Right renal pelvis (tissue), 4 donors: ENCODE results near the gene OR2S2. TPM values are rescaled to one million over a fixed set of nuclear protein-coding genes. Genes with fewer than 3 reads are reported as not detected.
"Not testable (repeated sequence)": the region's sequence is repeated elsewhere in the genome, so short reads cannot be mapped to it uniquely, and the experiment has no call there.

Experiments
- DNase-seq, 4 donors: peaks; one replicate each; pipeline ENCODE4 v3.0.0-alpha.2; 2013; ENCODE audit warnings: low read depth in 4 of 4, low spot score in 3 of 4, missing footprints in 1 of 4
- polyA plus RNA-seq, 4 donors: library from polyadenylated mRNA; unstranded; fragments of 120-200 nt; gene quantifications; one replicate each; pipeline ENCODE4 v1.2.1, GENCODE V29; 2013; ENCODE audit not compliant: insufficient read length in 4 of 4

OR2S2 gene
- not detected for polyA plus RNA-seq

- DNase-seq, result no peak
These were observed at the start of gene OR2S2 for GRCh38 chr9:35958104-35958837. OR2S2 (minus strand) TSS chr9:35958154; CDS start chr9:35958098, 56 bp downstream.

- no peak for DNase-seq
These were observed 49.4 kb upstream of the OR2S2 start for GRCh38 chr9:36007316-36007708.

DNA sequence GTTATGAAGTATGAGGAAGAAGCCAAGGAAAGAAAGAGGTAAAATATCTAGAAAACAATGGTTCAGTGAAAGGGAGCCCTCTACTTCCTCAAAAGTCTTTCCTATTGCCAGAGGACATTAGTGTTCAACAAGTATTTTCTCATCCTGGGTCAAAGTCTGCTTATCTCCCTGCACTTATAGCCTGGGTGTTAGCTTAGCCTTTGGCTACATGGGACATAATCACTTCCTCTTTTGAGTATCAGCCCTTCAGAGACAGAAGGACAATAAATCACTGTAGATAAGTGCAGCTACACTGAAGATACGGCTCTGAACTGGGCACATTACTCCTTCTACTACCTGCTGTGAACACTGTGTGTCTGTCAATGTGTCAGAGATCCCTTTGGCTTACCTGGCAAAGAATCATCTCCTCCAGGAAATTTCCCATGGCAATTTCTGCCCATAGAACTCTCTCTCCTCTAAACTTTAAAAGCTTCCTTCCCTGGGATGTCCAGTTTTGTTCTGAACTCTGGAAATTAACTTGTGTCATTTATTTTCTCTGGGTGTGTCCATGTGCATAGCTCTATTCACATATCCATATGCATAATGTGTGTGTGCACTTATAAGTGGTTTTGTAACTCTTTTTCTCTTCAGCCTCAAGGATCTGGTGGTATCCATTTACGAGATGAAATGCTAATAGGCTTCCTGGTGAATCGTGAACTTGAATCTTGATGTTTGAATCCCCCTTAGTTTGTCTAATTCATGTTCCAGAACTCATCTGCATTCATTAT is 48.8 kb upstream of the OR2S2 start:
- no peak for DNase-seq

- DNase-seq, result no peak
These were observed 47.9 kb upstream of the OR2S2 start for GRCh38 chr9:36005891-36006290.

- DNase-seq, result no peak
These were observed 40.4 kb upstream of the OR2S2 start for GRCh38 chr9:35998333-35998732.

- not testable (repeated sequence) for DNase-seq
These were observed 39.1 kb upstream of the OR2S2 start for GRCh38 chr9:35997016-35997415.

DNA sequence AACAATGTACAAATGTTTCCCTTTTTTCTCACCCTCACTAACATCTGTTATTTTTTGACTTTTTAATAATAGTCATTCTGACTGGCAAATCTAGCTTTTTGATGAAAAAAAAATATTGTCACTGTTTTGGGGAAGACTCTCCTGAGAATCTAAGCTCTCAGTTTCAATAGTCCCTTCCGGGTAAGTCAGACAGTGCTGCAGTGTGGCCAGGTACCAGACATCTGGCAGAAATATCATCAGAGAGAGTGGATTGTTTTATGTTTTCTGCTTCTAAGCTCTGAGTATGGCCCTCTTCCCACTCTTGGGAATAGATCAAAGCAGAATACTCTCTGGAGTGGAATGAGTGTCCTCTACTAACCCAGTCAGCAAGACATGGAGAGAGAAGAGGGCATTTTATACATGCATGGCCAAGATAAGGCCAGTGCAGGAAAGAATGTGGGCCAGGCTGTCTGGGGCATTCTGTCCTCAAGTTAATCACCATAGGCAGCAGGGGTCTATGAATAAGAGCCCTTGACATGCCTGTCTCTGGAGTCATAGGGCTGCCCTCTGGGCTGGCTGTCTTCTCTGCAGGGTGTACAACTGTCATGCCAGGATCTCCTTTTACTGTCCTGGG is 38.5 kb upstream of the OR2S2 start:
- DNase-seq, result no peak

GRCh38 chr9:35994959-35995358 is 37.0 kb upstream of the OR2S2 start:
- DNase-seq, result no peak

- no peak for DNase-seq
These were observed 36.2 kb upstream of the OR2S2 start for GRCh38 chr9:35993976-35994720.

- not testable (repeated sequence) for DNase-seq
These were observed 35.2 kb upstream of the OR2S2 start for GRCh38 chr9:35993136-35993535.

GRCh38 chr9:35990155-35990554 is 32.2 kb upstream of the OR2S2 start:
- DNase-seq, result no peak

DNA sequence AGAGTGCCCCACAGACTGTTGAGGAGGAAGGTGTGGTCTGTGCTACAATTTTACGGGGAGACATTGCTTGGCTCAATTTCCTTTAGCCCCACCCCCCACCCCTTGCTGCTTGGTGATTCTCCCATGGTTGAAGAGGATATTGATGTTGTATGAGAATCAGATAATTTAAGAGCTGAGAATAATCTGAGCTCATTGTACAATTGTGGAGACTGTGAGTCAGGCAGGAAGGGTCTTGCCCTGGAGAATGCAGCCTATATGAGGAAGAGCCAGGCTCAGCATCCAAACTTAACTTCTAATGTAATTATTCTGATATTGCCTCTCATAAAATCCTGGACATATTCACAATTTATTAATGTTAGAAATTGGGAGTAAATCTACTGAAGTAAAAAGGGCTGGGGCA is 26.1 kb upstream of the OR2S2 start:
- no peak for DNase-seq

- DNase-seq, result no peak
These were observed 23.7 kb upstream of the OR2S2 start for GRCh38 chr9:35981699-35982098.

GRCh38 chr9:35980289-35981011 is 22.5 kb upstream of the OR2S2 start:
- DNase-seq, result no peak

DNA sequence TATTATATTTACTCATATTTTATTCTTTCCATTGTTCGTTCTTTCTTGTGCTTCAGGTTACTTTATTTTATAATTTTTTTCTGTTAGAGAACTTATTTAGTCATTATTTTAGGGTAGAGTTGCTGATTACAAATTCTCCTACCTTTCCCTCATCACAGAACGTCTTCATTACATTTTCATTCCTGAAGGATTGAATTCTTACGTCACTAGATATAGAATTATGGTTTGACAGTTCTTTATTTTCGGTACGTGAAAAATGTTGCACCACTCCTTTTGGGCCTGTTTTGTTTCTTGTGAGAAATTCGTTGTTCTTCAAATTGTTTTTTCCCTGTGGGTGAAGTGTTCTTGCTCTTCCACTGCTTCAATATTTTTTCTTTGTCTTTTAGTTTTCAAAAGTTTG is 20.8 kb upstream of the OR2S2 start:
- no peak for DNase-seq

GRCh38 chr9:35976726-35977125 is 18.8 kb upstream of the OR2S2 start:
- no peak for DNase-seq

DNA sequence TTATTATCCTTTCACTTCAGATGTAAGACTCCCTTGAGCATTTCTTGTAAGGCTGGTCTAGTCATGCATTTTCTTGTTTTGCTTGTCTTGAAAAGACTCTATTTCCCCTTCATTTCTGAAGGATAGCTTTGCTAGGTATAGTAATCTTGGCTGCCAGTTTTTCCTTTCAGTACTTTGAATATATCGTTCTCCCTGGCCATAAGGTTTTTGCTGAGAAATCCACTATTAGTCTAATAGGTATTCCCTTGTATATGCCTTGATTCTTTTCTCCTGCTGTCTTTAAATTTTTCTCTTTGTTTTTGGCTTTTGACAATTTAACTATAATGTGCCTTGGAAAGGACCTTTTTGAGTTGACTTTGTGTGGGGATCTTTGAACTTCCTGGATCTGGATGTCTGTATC is 16.8 kb upstream of the OR2S2 start:
- no peak for DNase-seq

DNA sequence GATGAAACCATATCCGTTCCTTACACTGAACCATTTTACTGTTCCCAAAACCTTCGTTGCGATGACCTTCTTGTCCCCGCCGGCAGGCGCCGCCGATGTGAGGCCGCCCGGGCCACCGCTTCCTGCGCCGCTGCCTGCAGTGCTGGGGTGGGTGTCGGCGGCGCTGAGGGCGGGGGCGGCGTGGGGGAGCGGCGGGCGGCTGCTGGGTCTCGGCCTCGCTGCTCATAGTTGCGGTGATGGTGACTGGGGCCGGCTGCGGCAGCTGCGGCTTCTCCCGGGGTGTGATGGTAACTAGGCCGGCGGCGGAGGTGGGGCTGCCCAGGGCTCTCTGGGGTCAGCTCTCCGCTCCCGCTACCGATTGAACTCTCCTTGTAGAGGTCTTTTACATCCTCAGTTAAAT is 14.1 kb upstream of the OR2S2 start:
- no peak for DNase-seq

- no peak for DNase-seq
These were observed 9.1 kb upstream of the OR2S2 start for GRCh38 chr9:35967042-35967441.

DNA sequence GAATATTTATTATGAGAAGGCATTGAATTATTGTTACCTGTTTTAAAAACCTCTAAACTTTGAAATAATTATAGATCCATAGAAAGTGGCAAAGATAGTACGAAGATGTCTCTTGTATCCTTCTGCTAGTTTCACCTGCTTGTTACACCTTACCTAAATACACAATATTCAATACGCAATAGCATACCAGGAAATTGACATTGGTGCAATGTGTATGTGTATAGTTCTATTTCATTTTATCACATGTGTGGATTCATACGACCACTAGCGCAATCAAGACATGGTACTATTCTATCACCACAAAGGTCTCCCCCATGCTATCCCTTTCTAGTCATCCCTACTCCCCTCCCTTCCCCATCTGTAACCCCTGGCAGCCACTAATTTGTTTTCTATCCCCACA is 8.5 kb upstream of the OR2S2 start:
- DNase-seq, result no peak
